ENCODE results near the gene SUMF1.

Gene SUMF1

GRCh38 chr3:4497005-4497692 is 30.1 kb upstream of the SUMF1 start:
- no peak for DNase-seq

GRCh38 chr3:4496087-4496452 is 29.0 kb upstream of the SUMF1 start:
- DNase-seq = no peak

- no peak for DNase-seq
Observed at GRCh38 chr3:4495294-4496086, 28.4 kb upstream of the SUMF1 start.

- DNase-seq = no peak
Observed at GRCh38 chr3:4494895-4495264, 27.8 kb upstream of the SUMF1 start.

- no peak for DNase-seq
Observed at GRCh38 chr3:4493941-4494894, 27.1 kb upstream of the SUMF1 start.

GRCh38 chr3:4493014-4493940 is 26.2 kb upstream of the SUMF1 start, which contains the start of gene ITPR1:
Gene ITPR1, plus strand, starts transcription at chr3:4493348. Its CDS starts 23,144 bp downstream, at chr3:4516492.
- DNase-seq = peak; percentile 56

GRCh38 chr3:4492208-4493013 is 25.3 kb upstream of the SUMF1 start:
- no peak for DNase-seq

- no peak for DNase-seq
Observed at GRCh38 chr3:4491855-4492207, 24.8 kb upstream of the SUMF1 start.

GRCh38 chr3:4478261-4478660 is 11.2 kb upstream of the SUMF1 start:
- no peak for DNase-seq

GRCh38 chr3:4476496-4476895 is 9.4 kb upstream of the SUMF1 start:
- no peak for DNase-seq

GRCh38 chr3:4475804-4476203 is 8.7 kb upstream of the SUMF1 start:
- no peak for DNase-seq

- DNase-seq = no peak
Observed at GRCh38 chr3:4474683-4475490, 7.8 kb upstream of the SUMF1 start.

- no peak for DNase-seq
Observed at GRCh38 chr3:4472766-4473165, 5.7 kb upstream of the SUMF1 start.

GRCh38 chr3:4472312-4472711 is 5.2 kb upstream of the SUMF1 start:
- DNase-seq = no peak

GRCh38 chr3:4471907-4472306 is 4.8 kb upstream of the SUMF1 start:
- DNase-seq = no peak

GRCh38 chr3:4467522-4467867 is 426 bp upstream of the SUMF1 start:
- no peak for DNase-seq

GRCh38 chr3:4464576-4464975 is 2.5 kb downstream of the SUMF1 start:
- no peak for DNase-seq

GRCh38 chr3:4462369-4463040 is 4.6 kb downstream of the SUMF1 start:
- no peak for DNase-seq

GRCh38 chr3:4461468-4462090 is 5.5 kb downstream of the SUMF1 start:
- no peak for DNase-seq

GRCh38 chr3:4460334-4460733 is 6.7 kb downstream of the SUMF1 start:
- no peak for DNase-seq
